Lower leg skin (tissue), 3 donors: ENCODE measurements around the gene UNC13C.
"Not testable (repeated sequence)": the region's sequence is repeated elsewhere in the genome, so short reads cannot be mapped to it uniquely, and the experiment has no call there.

ENCODE experiments used
- POLR2A ChIP-seq, 2 donors: fragments of 450-650 bp; IDR thresholded peaks; one replicate each; pipeline ENCODE4 v1.6.1; 2016 to 2017; ENCODE audit warnings: antibody characterized with exemption in 2 of 2, mild to moderate bottlenecking in 1 of 2, moderate library complexity in 1 of 2
- TF ChIP-seq, protein P1 (sequence below), 3 donors: fragments of 450-650 bp; IDR thresholded peaks; one replicate each; pipeline ENCODE4 v1.5.1; 2016; ENCODE audit warnings: antibody characterized with exemption in 3 of 3, mild to moderate bottlenecking in 3 of 3, moderate library complexity in 2 of 3

DNA sequence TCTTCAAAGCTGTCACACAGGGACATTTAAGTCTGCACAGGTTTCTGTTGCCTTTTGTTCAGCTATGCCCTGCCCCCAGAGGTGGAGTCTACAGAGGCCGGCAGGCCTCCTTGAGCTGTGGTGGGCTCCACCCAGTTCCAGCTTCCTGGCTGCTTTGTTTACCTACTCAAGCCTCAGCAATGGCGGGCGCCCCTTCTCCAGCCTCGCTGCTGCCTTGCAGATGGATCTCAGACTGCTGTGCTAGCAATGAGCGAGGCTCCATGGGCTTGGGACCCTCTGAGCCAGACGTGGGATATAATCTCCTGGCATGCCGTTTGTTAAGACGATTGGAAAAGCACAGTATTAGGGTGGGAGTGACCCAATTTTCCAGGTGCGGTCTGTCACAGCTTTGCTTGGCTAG, 472.0 kb downstream of the UNC13C start:
- TF ChIP-seq, protein P1, sequence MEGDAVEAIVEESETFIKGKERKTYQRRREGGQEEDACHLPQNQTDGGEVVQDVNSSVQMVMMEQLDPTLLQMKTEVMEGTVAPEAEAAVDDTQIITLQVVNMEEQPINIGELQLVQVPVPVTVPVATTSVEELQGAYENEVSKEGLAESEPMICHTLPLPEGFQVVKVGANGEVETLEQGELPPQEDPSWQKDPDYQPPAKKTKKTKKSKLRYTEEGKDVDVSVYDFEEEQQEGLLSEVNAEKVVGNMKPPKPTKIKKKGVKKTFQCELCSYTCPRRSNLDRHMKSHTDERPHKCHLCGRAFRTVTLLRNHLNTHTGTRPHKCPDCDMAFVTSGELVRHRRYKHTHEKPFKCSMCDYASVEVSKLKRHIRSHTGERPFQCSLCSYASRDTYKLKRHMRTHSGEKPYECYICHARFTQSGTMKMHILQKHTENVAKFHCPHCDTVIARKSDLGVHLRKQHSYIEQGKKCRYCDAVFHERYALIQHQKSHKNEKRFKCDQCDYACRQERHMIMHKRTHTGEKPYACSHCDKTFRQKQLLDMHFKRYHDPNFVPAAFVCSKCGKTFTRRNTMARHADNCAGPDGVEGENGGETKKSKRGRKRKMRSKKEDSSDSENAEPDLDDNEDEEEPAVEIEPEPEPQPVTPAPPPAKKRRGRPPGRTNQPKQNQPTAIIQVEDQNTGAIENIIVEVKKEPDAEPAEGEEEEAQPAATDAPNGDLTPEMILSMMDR (IDR thresholded peaks at IDR 0.05), result not testable (repeated sequence)
- not testable (repeated sequence) for TF ChIP-seq POLR2A (IDR thresholded peaks at IDR 0.05)
